NCI-H82 treated with DMSO at 0.1 percent for 48 hours (cell line): Measurements from ENCODE around the gene SMC2.

Experiments used
- DNase-seq: peaks from one replicate; lab custom pipeline; 2025; ENCODE audit not compliant: unreplicated experiment; lab: John Stamatoyannopoulos, UW

SMC2 gene

DNA sequence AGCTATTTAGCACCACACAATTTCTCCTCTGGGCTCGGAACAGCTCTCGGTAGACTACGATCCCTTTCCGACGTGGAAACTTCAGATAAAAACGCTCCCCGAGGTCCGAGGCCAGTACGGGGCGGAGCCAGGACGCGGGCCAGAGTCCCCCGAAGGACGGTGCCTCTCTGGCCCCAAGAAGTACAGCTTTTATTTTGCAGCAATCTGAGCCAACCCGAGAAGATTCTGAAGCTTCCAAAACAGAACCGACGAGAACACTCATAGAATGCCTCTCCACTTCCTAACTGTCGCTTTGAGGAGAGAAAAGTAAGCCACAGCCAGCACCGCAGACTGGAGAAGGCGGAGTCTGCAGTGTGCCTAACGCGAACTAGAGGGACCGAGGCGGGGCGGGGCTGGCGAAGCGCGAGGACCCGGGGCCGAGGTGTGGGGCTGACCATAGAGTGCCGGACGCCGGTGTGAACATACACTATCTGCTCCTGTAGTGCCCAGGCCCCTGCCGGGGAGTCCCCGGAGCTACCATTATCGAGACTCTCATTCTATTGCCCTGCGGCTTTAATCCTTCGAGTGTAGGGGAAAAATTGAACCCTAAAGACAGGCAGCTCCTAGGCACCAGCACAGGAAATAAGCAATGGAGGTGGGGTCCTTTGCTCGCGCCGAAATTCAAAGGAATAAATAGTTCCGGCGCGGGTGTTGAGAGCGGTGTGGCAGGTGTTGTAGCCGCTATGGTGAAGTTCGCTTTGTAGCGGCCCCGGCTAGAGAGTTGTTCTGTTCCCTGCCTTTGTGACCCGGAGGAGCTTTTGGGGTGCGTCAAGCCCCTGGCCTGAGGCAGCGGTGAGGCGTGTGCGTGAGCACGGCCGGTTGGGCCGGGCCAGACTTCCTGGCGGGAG lies at the start of gene SMC2:
SMC2 (plus strand) TSS at position 663 of the 887 bp plus-strand sequence. CDS start 1,076 bp downstream, outside the sequence.
- DNase-seq, result peak; percentile 93

DNA sequence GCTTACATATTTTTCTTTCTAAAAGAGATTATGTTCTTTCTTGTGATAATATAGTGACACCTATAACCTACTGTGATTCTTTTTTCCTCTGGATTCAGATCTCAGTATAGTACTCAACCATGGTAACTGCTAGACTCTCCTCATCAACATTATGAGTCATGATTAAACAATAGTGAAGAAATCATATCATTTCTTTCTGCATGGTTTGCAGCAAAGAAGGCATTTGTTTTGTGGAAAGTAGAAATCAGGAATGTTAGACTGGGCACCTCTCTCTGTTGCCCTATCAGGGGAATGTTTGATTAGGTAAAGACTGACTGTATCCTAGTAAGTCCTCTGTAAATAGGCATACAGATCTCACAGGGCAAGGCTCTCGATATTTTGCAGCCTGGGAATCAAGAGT lies 25.6 kb upstream of the SMC2 start:
- no peak for DNase-seq

GRCh38 chr9:104069288-104069687 lies 24.8 kb upstream of the SMC2 start:
- DNase-seq, result no peak

DNA sequence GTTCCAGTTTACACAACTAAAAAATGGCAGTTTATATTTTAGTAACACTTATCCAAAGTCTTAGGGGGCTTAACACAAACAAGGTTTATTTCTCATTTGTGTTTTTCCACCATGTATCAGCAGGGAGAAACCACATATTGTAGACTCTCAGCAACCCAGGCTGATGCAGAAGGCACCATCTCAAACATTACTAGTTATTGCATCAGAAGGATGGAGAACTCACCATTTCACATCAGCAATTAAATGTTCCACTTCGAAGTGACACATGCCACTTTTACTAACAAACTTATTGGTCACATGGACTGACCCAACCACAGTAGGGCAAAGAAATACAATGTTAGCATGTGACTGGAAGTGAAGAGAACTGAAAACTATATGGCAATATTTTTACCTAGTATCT lies 22.5 kb upstream of the SMC2 start:
- no peak for DNase-seq

DNA sequence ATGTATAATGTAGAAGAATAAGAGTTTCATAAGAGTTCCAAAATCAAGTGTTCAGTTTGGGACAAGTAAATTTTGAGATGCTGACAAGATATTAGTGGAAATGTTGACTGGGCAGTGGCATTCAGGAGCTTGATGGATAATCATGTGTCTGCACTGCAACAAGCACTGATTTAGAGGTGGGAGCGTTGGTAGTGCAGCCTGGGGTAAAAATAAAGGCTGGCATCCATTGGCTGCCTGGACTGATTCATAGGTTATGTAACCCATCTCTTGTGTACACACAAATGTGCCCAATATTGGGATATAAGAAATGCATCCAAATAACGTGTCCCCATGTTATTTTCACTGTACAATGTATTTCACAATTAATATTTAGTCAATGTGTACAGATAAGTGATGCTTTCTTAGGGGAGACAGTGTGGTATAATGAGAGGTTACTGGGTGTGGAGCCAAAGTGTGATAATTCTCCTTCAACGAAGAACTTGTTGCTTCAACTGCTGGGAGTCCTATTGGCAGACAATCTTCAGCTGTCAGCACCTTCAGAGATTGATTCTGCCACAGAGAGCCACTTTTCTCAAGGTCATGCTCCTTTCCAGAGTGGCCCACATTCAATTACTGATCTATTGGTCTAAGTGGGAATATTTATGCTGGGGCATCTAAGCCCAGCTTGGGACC lies 20.9 kb upstream of the SMC2 start:
- no peak for DNase-seq

- DNase-seq, result no peak
Observed at GRCh38 chr9:104073770-104074133, 20.4 kb upstream of the SMC2 start.

- DNase-seq, result no peak
Observed at GRCh38 chr9:104074876-104075275, 19.2 kb upstream of the SMC2 start.

GRCh38 chr9:104075801-104076753 lies 18.0 kb upstream of the SMC2 start:
- no peak for DNase-seq

DNA sequence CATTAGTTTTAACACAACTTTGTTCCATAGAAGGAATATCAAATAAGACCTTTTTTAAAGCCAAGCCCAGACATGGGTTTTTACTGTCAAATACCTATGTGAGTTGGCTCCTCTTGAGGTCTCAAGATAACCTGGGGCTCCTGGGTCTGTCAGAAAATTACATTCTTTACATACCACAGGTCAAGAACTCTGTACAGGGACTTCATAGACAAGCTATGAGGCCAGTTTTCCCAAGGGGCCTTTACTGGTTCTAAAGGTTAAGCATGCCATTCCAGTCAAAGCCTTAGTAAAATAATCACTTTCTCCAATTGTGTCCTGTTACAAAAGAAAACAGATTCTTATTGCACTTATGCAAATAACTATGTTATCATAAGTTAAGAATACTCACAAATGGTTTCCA lies 15.5 kb upstream of the SMC2 start:
- DNase-seq, result no peak

DNA sequence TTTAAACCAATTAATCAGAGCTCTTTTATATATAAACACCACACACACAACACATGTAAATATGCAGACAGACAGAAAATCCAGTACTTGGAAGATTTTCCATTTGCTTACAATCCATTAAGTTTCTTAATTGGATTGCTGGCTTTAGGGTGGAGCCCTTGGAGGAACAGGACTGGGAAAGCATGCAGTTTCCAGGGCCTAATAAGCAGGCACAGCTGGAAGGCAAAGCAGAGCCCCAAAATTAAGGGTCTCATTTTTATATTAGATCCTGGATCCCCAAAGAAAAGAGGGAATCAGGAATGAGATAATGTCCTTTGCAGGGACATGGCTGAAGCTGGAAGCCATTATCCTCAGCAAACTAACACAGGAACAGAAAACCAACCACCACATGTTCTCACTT lies 13.1 kb upstream of the SMC2 start:
- no peak for DNase-seq

GRCh38 chr9:104082168-104082567 lies 11.9 kb upstream of the SMC2 start:
- DNase-seq, result no peak

GRCh38 chr9:104085525-104085924 lies 8.6 kb upstream of the SMC2 start:
- DNase-seq, result no peak

GRCh38 chr9:104087894-104088293 lies 6.2 kb upstream of the SMC2 start:
- no peak for DNase-seq

GRCh38 chr9:104088416-104088815 lies 5.7 kb upstream of the SMC2 start:
- DNase-seq, result no peak

- DNase-seq, result no peak
Observed at GRCh38 chr9:104090578-104090977, 3.5 kb upstream of the SMC2 start.

- no peak for DNase-seq
Observed at GRCh38 chr9:104091116-104091515, 3.0 kb upstream of the SMC2 start.

- DNase-seq, result no peak
Observed at GRCh38 chr9:104091708-104092107, 2.4 kb upstream of the SMC2 start.

DNA sequence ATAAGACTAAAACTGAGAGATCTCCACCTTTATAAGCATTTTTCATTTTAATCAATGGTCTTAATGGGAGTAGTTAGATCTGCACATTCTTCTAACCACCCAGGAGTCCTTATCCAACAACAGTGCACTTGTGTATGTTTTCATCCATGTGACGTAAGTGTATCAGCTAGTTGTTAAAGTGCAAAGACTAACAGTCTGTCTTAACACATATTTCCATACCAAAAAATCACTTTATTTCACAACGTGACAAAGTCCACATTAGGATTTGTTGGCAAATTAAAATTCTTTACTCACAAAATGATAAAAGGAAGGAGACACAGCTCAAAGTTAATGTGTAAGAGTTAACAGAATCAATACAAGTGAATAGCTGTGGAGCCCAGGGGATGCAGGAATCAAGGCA lies 1.9 kb upstream of the SMC2 start:
- no peak for DNase-seq

DNA sequence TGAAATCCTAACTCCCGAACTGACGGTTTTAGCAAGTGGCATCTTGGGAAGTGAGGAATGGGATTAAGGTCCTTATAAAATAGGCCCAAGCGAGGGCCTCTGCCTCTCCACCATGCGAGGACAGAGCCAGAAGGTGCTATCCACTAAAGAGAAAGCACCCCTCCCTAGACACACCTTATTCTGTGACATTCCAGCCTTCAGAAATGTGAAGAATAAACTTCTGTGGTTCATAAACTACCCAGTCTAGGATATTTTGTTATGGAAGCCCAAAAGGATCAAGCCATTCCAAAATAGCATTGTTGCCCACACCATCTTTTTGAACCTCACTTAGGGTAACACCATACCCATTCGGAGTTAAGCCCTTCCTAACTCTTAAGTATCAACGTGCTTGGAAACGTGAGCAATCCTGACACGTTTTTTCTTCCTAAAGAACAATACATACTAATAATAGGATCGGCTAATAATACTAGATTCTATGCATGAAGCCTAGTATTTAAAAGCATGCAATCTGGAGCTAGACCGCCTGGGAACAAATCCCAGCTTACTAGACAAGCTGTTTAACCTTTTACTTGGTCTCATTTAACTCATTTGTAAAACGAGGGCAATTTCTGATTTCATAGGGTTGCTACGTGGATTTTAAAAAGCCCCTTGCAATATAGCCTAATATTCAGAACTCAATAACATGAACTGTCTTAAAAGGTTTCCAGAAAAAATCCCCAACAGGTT lies 1.1 kb upstream of the SMC2 start:
- no peak for DNase-seq

DNA sequence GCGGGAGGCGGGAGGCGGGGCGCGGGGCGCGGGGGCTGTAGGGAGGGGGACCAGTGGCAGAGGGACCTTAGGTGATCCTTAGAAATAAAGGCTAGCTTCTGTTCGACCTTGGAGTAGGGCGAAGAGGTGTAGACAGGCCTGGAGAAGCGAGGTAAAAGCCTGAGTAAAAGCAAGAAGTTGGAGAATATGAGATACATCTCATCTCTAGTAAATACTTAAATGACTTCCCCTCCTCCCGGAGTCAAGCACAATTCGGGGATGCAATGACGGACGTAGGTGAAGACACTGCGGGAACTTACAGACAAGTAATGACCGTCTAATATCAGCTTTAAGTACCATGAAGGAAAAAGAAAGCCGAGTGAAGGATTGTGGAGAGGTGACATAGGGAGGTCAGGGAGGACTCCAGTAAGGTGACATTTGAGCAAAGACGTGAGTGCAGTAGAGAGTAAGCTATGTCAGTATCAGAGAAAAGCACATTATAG lies 466 bp downstream of the SMC2 start:
- DNase-seq, result no peak

DNA sequence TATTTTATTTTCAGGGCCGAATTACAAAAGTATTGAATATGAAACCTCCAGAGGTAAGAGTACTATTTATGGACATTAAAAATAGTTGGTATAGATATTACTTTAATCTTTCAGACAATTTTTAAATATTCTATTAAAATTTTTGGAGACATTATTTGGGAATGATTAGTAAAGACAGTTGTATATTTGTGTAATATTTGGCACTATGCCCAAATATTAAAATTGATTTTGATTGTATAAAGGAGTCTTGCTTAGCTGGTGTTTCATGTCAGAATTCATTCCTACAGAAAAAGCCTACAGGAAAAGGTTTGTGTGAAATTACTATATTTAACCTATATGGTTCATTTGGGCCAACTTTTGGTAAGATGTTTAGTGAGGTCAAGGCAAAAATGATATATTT lies 5.5 kb downstream of the SMC2 start:
- no peak for DNase-seq
